NCI-H345 (cell line): Measurements from ENCODE around the gene LRTM2.

ENCODE experiments used
- DNase-seq: peaks from one replicate; lab custom pipeline; 2025; lab: John Stamatoyannopoulos, UW

Gene LRTM2

GRCh38 chr12:1820191-1820895 lies at the start of gene LRTM2:
Gene LRTM2 (plus strand): TSS chr12:1820565. CDS start chr12:1828149, 7,584 bp downstream.
- no peak for DNase-seq

DNA sequence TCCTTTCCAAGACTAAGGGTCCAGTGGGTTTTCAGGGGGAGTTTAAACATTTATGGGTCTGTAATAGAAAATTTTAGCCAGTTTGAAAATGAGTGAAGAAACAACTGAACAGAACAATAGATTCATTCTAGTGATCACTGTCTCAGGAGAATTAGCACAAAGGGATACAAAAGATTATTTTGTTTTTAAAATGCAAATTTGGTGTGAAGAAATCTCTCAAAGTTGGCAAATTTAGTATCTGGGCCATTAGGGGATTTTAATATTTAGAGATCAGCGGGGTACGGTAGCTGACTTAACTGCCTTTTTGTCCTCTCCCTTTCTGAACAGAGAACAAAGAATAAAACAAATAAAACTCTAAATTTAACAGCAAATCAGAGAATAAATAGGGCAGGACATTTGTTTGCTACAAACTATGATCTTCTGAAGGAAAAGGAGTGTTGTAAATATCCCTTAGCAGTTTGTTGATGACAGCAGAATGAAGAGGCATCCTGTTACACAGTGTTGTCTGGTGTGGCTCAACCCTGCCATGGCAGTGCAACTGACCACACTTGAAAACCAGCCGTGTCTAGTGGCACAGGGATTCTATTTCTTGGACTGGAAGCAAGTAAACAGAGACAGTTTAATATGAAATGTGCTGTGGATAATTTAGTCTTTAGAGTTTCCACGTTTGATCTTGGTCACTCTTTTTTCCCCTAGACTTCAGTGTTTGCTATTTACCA lies 46.3 kb upstream of the LRTM2 start:
- DNase-seq, result no peak

- no peak for DNase-seq
Measured at GRCh38 chr12:1776170-1776921, 44.0 kb upstream of the LRTM2 start.

GRCh38 chr12:1777798-1778197 lies 42.6 kb upstream of the LRTM2 start:
- no peak for DNase-seq

DNA sequence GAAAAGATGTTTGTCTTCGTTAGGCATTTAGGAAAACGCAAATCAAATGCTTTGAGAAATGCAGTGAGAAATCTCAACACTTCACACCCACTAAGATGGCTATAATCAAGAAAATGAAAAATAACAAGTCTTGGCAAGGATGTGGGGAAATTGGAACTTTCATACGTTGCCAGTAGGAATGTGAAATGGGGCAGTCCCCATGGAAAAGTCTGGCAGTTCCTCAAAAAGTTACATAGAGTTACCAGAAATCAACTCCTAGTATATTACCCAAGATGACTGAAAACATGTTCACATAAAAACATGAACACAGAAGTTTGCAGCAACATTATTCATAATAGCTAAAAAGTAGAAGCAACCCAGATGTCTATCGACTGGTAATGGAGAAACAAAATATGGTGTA lies 41.5 kb upstream of the LRTM2 start:
- DNase-seq, result no peak

- no peak for DNase-seq
Measured at GRCh38 chr12:1779783-1780182, 40.6 kb upstream of the LRTM2 start.

GRCh38 chr12:1781772-1782171 lies 38.6 kb upstream of the LRTM2 start:
- no peak for DNase-seq

DNA sequence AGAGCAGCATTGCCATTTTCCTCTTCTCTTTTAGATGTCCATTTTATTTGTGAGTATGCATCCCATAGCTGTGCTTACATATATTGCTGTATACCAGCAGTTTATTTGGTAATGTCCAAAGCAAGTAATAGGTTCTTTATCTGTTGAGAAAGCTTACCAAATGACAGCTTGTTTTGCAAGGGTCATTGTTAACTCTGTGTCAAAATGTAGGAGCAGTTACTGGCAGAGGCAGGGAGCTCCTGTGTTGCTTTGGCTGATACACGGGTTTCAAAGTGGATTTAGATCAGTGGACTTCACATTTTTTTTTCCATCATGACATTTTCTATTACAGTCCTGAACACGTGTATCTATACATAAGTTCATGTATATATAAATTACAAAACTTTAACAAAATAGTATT lies 38.1 kb upstream of the LRTM2 start:
- DNase-seq, result no peak

- no peak for DNase-seq
Measured at GRCh38 chr12:1787714-1788113, 32.7 kb upstream of the LRTM2 start.

- DNase-seq, result no peak
Measured at GRCh38 chr12:1790444-1790843, 29.9 kb upstream of the LRTM2 start.

- peak; percentile 66 for DNase-seq
Measured at GRCh38 chr12:1791104-1791841, 29.1 kb upstream of the LRTM2 start.

DNA sequence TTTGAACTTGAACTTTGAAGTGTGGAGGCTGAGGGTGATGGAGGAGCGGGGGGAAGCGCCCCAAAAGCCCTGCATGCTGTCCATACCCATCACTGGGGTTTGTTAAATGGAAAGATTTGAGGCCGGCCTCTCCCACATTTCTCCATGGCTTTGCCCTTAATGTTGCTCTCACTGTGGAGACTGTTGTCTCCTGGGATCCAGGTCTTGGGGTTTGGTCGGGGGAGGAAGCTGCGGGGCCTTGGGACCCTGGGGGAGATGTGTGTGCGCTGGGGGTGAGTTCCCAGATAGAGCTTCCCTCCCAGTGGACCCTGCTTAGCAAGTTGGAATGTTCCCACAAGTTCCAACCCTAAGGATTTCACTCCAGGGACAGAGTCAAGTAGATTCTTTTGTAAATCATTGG lies 28.0 kb upstream of the LRTM2 start:
- no peak for DNase-seq

GRCh38 chr12:1793426-1794210 lies 26.7 kb upstream of the LRTM2 start:
- no peak for DNase-seq

- no peak for DNase-seq
Measured at GRCh38 chr12:1794440-1795090, 25.8 kb upstream of the LRTM2 start.

GRCh38 chr12:1795221-1795784 lies 25.1 kb upstream of the LRTM2 start:
- no peak for DNase-seq

GRCh38 chr12:1795785-1796514 lies 24.4 kb upstream of the LRTM2 start:
- peak; percentile 85 for DNase-seq

GRCh38 chr12:1796515-1797010 lies 23.8 kb upstream of the LRTM2 start:
- DNase-seq, result no peak

GRCh38 chr12:1797011-1797901 lies 23.1 kb upstream of the LRTM2 start:
- no peak for DNase-seq
